Lower lobe of right lung (tissue), 2 donors: Measurements from ENCODE around the gene NPPA. TPM values are rescaled to one million over a fixed set of nuclear protein-coding genes. Genes with fewer than 3 reads are reported as not detected.

Experiments
- ATAC-seq, 2 donors: fragments of 200-7000 bp; cut with Tn5 transposase; one replicate each; pipeline ENCODE4 v1.9.1; 2020 to 2022; ENCODE audit warnings: mild to moderate bottlenecking in 2 of 2, moderate library complexity in 2 of 2
- DNase-seq: peaks from one replicate; pipeline ENCODE4 v3.0.0-alpha.2; 2020
- H3K27ac ChIP-seq: fragments of 200-600 bp; one replicate; pipeline ENCODE4 v1.8.0; 2022
- H3K27me3 ChIP-seq: fragments of 200-600 bp; one replicate; pipeline ENCODE4 v1.8.0; 2022; ENCODE audit warnings: low read depth
- H3K36me3 ChIP-seq: fragments of 200-600 bp; one replicate; pipeline ENCODE4 v1.8.0; 2022; ENCODE audit warnings: mild to moderate bottlenecking
- H3K4me1 ChIP-seq: fragments of 200-600 bp; one replicate; pipeline ENCODE4 v1.8.0; 2022
- H3K4me3 ChIP-seq: fragments of 200-600 bp; one replicate; pipeline ENCODE4 v1.8.0; 2022; ENCODE audit warnings: mild to moderate bottlenecking
- H3K9me3 ChIP-seq: fragments of 200-600 bp; one replicate; pipeline ENCODE4 v1.8.0; 2022
- CTCF ChIP-seq: fragments of 200-600 bp; IDR thresholded peaks from one replicate; pipeline ENCODE4 v1.8.0; 2022; ENCODE audit warnings: antibody characterized with exemption, mild to moderate bottlenecking
- intact Hi-C: fragments of 100-400 bp; cut with DNase I; formaldehyde crosslinking; loops from one replicate; pipeline ENCODE4 v1.11.0; 2022
- total RNA-seq: library from RNA; stranded (reverse); fragmentation: NEBNext Ultra II Directional; extraction: Animal tissue kit (Norgen Biotek cat#: 25700); gene quantifications from one replicate; pipeline ENCODE4 v1.2.1, GENCODE V29; 2021
- donor health status: DM: no; HTN: yes; CAD: no; lungs with severe emphysema.

Gene NPPA
- total RNA-seq, 1 donor from 2014 or later: 2.6 TPM

GRCh38 chr1:11880911-11881748 is 33.5 kb upstream of the NPPA start:
- DNase-seq (no peak), ATAC-seq (no peak)
- no peak for TF ChIP-seq CTCF
- Histone ChIP-seq H3K4me1 (peaks cover 20% of the 10 kb centered on the region), H3K9me3 (no peaks in the 10 kb centered on the region), H3K4me3 (no peak overlapping the region), H3K27ac (no peak overlapping the region), H3K27me3 (peaks cover 5% of the 10 kb centered on the region), H3K36me3 (no peaks in the 10 kb centered on the region)
- intact Hi-C loops: no loop called here

GRCh38 chr1:11880181-11880575 is 32.6 kb upstream of the NPPA start:
- H3K27ac ChIP-seq: no peak overlapping the region
- intact Hi-C loops: no loop called here
- H3K36me3 ChIP-seq: no peaks in the 10 kb centered on the region

DNA sequence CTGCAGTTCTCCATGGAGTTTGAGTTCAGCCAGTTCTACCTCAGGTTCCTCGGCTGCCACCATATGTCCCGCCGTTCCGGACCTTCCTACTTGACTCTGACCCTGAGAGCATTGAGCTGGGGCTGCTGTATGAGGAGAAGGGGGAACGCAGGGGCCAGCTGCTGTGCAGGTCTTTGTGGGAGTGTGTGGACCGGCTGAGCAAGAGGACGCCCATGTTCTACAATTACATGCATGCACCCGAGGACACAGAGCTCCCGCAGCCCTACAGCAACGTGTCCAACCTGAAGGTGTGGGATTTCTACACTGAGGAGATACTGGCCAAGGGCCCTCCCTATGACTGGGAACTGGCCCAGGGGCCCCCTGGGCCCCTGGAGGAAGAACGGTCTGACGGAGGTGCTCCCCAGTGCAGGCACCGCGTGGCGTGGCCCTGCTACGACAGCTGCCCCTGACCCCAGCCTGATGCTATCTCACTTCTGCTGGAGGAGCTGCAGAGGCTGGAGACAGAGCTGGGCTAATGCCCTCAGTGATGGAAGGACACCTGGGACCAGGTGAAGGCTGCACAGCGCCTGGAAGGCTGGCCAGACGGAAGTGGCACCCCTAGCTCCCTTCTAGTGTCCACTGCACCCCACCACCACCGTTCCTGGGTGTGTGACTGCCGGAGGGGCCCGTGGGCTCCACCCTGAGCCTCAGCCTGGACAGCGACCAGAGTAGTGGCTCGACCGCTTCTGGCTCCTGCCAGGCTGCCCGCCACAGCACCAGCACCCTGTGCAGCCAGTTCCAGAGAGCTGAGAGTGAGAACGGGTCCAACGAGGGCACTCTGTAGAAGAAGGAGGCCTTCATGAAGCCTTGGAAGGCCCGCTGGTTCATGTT is 32.0 kb upstream of the NPPA start:
- Histone ChIP-seq H3K4me3 (no peak overlapping the region), H3K27me3 (peaks cover 5% of the 10 kb centered on the region), H3K36me3 (no peaks in the 10 kb centered on the region), H3K9me3 (no peaks in the 10 kb centered on the region), H3K27ac (no peak overlapping the region), H3K4me1 (peaks cover 24% of the 10 kb centered on the region)
- TF ChIP-seq CTCF: no peak
- DNase-seq (no peak), ATAC-seq (no peak)
- intact Hi-C loops: no loop called here

More at GRCh38 chr1:11880181-11880575, 32.6 kb upstream of the NPPA start:
- no peaks in the 10 kb centered on the region for H3K9me3 ChIP-seq
- H3K4me1 ChIP-seq: peaks cover 24% of the 10 kb centered on the region
- ATAC-seq (no peak), DNase-seq (no peak)
- H3K4me3 ChIP-seq: no peak overlapping the region
- peaks cover 5% of the 10 kb centered on the region for H3K27me3 ChIP-seq
- TF ChIP-seq CTCF: no peak

GRCh38 chr1:11878891-11879190 is 31.3 kb upstream of the NPPA start:
- H3K9me3 ChIP-seq: no peaks in the 10 kb centered on the region
- peaks cover 11% of the 10 kb centered on the region for H3K27me3 ChIP-seq
- ATAC-seq (no peak), DNase-seq (no peak)
- TF ChIP-seq CTCF: no peak
- H3K4me3 ChIP-seq: no peak overlapping the region
- H3K4me1 ChIP-seq: peaks cover 24% of the 10 kb centered on the region
- intact Hi-C loops: no loop called here
- H3K27ac ChIP-seq: no peak overlapping the region
- no peaks in the 10 kb centered on the region for H3K36me3 ChIP-seq

DNA sequence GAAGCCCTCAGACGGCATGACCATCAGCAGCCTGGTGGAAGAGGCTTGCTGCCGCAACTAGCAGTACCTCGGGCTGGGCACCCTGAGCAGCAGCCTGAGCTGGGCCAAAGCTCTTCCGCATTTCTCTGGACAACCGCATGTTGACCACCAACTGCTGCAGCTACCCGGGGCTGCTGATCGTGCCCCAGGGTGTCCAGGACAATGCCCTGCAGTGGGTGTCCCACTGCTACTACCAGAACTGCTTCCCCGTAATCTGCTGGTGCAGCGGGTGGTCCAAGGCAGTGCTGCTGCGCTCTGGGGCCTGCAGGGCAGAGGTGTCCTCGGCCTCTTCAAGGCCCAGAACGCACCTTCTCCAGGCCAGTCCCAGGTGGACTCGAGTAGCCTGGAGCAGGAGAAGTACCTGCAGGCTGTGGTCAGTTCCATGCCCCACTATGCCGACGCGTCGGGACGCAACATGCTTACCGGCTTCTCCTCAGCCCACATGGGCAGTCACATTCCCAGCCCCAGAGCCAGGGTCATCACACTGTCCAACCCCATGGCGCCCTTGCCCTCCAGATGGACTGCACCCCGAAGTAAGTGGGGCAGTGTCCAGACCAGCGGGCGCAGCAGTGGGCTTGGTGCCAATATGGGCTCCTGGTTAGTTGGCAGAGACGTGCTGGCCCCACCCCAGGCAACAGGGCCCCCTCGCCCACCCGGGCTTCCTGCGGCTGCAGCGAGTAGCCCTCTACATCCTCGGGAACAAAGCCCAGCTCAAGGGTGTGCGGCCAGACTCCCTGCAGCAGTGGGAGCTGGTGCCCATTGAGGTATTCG is 30.7 kb upstream of the NPPA start:
- ATAC-seq (no peak), DNase-seq (no peak)
- Histone ChIP-seq H3K4me3 (no peak overlapping the region), H3K9me3 (no peaks in the 10 kb centered on the region), H3K27me3 (peaks cover 11% of the 10 kb centered on the region), H3K36me3 (no peaks in the 10 kb centered on the region), H3K4me1 (peaks cover 24% of the 10 kb centered on the region), H3K27ac (no peak overlapping the region)
- intact Hi-C loops: no loop called here
- no peak for TF ChIP-seq CTCF
